GM19023 (cell line): ENCODE measurements around the gene SH3RF1.

Source experiments
- ATAC-seq: cut with Tn5 transposase; IDR thresholded peaks from one replicate; pipeline ENCODE4 v1.9.1; 2021; ENCODE audit warnings: mild to moderate bottlenecking, moderate library complexity; ENCODE audit not compliant: unreplicated experiment

The SH3RF1 gene

DNA sequence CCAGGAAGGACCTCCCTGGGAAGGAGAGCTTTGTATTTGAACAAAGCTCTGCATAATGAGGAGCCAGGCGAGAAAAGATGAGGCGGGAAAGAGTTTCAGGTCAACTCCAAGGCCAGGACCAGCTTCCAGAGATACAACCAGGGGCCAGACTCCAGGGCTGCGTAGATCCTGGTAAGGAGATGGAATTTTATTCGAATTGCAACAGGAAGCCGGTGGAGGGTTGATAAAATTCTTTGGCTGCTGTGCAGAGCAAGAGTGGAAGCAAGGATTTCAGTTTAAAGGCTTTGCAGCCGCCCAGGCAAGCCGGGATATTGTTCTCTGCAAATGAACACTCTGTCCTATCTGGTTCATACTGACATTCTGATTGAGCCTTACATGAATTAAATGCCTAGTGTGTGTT is 220.5 kb downstream of the SH3RF1 start:
- ATAC-seq, result no peak

- no peak for ATAC-seq
Measured at GRCh38 chr4:169048868-169049414, 221.8 kb downstream of the SH3RF1 start.

DNA sequence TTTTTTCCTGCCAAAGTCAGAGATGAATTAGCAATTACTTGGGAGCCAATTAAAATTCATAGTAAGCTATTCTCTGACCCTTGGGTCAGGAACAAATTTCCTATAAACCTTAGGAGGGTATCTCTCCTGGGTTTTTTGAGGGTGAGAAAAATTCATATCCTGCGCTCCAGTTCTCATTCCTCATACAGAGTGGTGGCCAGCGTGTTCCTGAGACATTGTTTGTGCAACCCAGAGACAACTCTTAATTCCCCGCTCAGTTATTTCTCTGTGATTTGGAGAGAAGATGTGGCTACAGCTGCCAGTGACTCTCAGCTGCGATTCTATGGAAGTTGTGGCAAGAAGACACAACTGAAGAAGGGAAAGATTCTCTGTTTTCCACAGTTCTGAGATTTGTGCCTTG is 222.8 kb downstream of the SH3RF1 start:
- ATAC-seq, result no peak

GRCh38 chr4:169045862-169046584 is 224.7 kb downstream of the SH3RF1 start:
- no peak for ATAC-seq

DNA sequence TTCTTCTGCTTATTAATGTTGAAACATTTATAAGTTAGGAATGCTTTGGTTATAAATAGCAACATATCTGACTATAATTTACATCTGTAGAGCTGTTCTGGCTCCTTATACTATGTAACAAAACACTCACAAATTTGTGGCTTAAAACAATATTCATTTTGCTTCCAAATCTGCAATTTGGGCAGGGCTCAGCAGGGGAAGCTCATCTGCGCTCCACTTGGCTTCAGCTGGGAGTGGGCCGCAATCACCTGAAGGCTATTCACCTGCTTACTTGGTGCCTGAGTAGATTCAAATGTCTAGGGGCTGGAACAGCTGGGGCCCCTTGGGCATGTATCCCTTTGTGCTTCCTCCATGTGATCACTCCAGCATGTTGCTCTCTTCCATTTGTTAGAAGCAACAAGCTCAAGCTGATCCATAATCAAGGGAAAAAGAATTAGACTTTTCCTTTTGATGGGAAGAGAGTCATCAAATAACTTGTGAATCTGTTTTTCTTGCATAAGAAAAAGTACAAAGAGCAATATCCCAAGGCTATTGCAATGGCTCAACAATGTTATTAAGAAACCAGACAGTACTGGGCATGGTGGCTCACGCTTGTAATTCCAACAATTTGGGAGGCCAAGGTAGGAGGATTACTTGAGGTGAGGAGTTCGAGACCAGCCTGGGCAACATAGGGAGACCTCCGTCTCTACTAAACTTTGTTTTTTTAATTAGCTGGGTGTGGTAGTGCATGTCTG is 225.9 kb downstream of the SH3RF1 start:
- ATAC-seq, result no peak
